Stomach (tissue), 9 donors: ENCODE data around the gene ZFR2. TPM values are rescaled to one million over a fixed set of nuclear protein-coding genes. Genes with fewer than 3 reads are reported as not detected.
A peak's percentile ranks its signal among the peaks of the same experiment; 100 is the strongest.

ENCODE experiments used
- DNase-seq, 2 donors: peaks; one replicate each; pipeline versions ENCODE4 v3.0.0 to v3.0.0-alpha.2; 2013 to 2019
- H3K27ac ChIP-seq, 5 donors: fragments of 200-600 bp in 4 of 5; sonication (generic) in 4 of 5; one replicate each; pipeline ENCODE4 v1.5.1; 2013 to 2019; ENCODE audit warnings: mild to moderate bottlenecking in 1 of 5, moderate library complexity in 1 of 5
- H3K27me3 ChIP-seq, 3 donors: fragments of 200-600 bp; sonication (generic); one replicate each; pipeline ENCODE4 v1.5.1; 2017 to 2019; ENCODE audit warnings: mixed run types in 1 of 3
- H3K36me3 ChIP-seq, 4 donors: fragments of 200-600 bp; sonication (generic); 1 replicate in 3 of 4; 2 replicates in 1 of 4; pipeline ENCODE4 v1.5.1; 2016 to 2019
- H3K4me1 ChIP-seq, 4 donors: fragments of 200-600 bp; sonication (generic); one replicate each; pipeline ENCODE4 v1.5.1; 2016 to 2019
- H3K4me3 ChIP-seq, 4 donors: fragments of 200-600 bp; sonication (generic) in 3 of 4; one replicate each; pipeline ENCODE4 v1.5.1; 2016 to 2019; ENCODE audit warnings: mild to moderate bottlenecking in 1 of 4
- H3K9me3 ChIP-seq, 4 donors: fragments of 200-600 bp; sonication (generic); one replicate each; pipeline ENCODE4 v1.5.1; 2016 to 2019
- EP300 ChIP-seq: sonication (generic); formaldehyde crosslinking; IDR thresholded peaks from one replicate; pipeline ENCODE4 v1.6.1; 2017; ENCODE audit warnings: antibody characterized with exemption
- POLR2A ChIP-seq, 4 donors: fragments of 450-650 bp; IDR thresholded peaks; one replicate each; pipeline ENCODE4 v1.6.1; 2016; ENCODE audit warnings: antibody characterized with exemption in 4 of 4, control low read depth in 2 of 4, mild to moderate bottlenecking in 1 of 4, moderate library complexity in 1 of 4
- POLR2AphosphoS5 ChIP-seq, 3 donors: sonication (generic); formaldehyde crosslinking; IDR thresholded peaks; one replicate each; pipeline ENCODE4 v1.6.1; 2016; ENCODE audit warnings: antibody characterized with exemption in 3 of 3
- WGBS, 5 donors: extraction: QIAGEN DNeasy Blood & Tissue Kit in 3 of 5; methylation state at CpG; one replicate each; pipeline versions ENCODE4 v1.1.5 to v1.1.7; 2013 to 2018; 5-methylcytosine and 5-hydroxymethylcytosine counted together
- intact Hi-C: fragments of 100-400 bp; cut with DNase I; formaldehyde crosslinking; loops from one replicate; pipeline ENCODE4 v1.15.1; 2023; ENCODE audit warnings: low total_unique reads
- polyA plus RNA-seq, 3 donors: library from polyadenylated mRNA; stranded (reverse); fragments of 200-250 nt; gene quantifications; one replicate each; pipeline ENCODE4 v1.2.3, GENCODE V29; 2013
- total RNA-seq, 5 donors: library from RNA; depleted of rRNA; stranded (reverse); fragments of >200 nt; gene quantifications; one replicate each; pipeline versions ENCODE4 v1.1.0 to v1.2.3, GENCODE V29; 2014 to 2016
- TF ChIP-seq, protein P1 (sequence below), 7 experiments: fragments of 450-650 bp in 4 of 7; fragments of 200-600 bp in 3 of 7; sonication (generic) in 3 of 7; IDR thresholded peaks; one replicate each; pipeline ENCODE4 v1.5.1; 2016 to 2019; ENCODE audit warnings: antibody characterized with exemption in 7 of 7, control low read depth in 2 of 7, mild to moderate bottlenecking in 1 of 7
- donor health status: healthy with polysubstance abuse.
- donor health status: Bipolar disorder and iron deficiency.
- donor health status: healthy.

ZFR2 gene
- total and polyA plus RNA-seq, 8 donors: 0.10 to 0.29 TPM; not detected in 6

DNA sequence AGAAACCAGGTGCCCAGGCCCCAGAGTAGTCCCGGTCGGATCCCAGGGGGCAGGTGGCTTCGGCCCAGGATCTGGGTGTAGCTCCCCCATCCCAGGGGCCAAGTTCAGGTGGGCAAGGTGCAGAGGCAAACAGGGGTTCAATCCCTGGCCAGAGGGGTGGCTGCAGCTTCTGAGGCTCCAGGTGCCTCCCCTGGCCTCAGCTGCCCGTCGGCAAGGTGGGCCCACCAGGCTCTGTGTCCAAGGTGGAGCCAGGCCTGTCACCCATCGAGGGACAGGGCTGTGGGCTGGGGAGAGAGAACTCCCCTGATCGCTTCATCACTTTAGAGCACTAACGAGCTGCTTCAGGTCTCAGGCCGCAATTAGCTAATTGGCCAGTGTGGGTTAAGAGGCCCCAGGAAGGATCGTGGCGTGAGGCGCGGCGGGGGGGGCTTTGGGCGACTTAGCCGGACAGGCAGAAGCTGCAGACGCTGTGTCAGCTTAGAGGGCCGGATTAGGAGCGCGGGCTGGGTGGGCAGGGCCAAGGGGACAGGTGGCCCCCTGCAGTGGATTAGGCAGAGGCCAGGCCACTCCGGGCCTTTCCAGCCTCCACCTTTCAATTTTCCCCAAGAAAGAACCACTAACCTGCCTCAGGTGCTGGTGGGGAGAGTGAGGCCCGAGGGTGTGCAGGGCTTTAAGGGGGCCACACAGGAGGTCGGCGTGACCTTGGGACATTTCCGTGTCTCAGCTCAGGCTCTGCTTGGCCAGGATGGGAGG, 94.0 kb downstream of the ZFR2 start:
- Histone ChIP-seq H3K4me3 (no peak overlapping the region), H3K27ac (no peak overlapping the region), H3K36me3 (peaks cover 0 to 6% (median 3%) of the 10 kb centered on the region in 4 donors), H3K9me3 (no peaks in the 10 kb centered on the region), H3K27me3 (peaks cover 0 to 19% (median 0%) of the 10 kb centered on the region in 3 donors), H3K4me1 (no peaks in the 10 kb centered on the region)
- TF ChIP-seq POLR2A (IDR thresholded peaks at IDR 0.05) (no peak), EP300 (no peak), POLR2AphosphoS5 (IDR thresholded peaks at IDR 0.05) (no peak)
- TF ChIP-seq, protein P1, sequence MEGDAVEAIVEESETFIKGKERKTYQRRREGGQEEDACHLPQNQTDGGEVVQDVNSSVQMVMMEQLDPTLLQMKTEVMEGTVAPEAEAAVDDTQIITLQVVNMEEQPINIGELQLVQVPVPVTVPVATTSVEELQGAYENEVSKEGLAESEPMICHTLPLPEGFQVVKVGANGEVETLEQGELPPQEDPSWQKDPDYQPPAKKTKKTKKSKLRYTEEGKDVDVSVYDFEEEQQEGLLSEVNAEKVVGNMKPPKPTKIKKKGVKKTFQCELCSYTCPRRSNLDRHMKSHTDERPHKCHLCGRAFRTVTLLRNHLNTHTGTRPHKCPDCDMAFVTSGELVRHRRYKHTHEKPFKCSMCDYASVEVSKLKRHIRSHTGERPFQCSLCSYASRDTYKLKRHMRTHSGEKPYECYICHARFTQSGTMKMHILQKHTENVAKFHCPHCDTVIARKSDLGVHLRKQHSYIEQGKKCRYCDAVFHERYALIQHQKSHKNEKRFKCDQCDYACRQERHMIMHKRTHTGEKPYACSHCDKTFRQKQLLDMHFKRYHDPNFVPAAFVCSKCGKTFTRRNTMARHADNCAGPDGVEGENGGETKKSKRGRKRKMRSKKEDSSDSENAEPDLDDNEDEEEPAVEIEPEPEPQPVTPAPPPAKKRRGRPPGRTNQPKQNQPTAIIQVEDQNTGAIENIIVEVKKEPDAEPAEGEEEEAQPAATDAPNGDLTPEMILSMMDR (IDR thresholded peaks at IDR 0.05): no peak
- intact Hi-C loops: no loop called here
- 60 to 75% (median 64%) methylated on average over 19 to 25 of the region's 25 CpGs for WGBS, 5 donors
- peak in 1 of 2 donors; percentile 6 for DNase-seq

DNA sequence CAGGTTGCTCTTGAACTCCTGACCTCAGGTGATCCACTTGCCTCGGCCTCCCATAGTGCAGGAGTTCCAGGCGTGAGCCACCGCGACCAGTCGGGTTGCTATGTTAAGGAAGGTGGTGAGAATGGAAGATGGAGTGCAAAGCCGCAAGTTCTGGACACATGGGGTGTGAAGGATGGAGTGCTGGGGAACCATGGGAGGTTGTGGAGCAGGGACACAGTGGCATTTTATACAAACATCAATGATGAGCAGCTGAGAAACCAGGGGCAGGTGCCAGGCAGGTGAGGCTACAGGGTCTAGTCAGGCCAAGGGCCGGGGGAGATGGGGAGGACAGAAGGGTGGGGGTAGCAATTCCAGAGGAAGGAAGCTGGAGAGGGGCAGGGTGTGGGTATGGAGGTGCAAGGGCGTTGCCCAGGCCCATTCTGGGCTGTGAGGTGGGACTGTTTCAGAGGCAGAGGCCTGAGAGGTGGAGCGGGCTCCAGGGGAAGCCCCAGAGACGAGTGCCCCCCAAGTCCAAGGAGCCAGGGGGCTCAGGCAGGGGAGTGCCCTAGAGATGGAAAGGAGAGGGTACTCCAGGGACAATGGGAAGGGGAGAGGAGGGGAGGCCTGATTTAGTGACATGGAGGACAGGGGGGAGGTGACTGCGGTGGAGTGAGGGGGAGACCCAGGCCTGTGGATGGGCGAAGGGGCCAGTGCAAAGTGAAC, 94.9 kb downstream of the ZFR2 start:
- intact Hi-C loops: no loop called here
- DNase-seq: no peak
- 76 to 82% (median 81%) methylated on average over 12 of the region's 12 CpGs for WGBS, 5 donors

DNA sequence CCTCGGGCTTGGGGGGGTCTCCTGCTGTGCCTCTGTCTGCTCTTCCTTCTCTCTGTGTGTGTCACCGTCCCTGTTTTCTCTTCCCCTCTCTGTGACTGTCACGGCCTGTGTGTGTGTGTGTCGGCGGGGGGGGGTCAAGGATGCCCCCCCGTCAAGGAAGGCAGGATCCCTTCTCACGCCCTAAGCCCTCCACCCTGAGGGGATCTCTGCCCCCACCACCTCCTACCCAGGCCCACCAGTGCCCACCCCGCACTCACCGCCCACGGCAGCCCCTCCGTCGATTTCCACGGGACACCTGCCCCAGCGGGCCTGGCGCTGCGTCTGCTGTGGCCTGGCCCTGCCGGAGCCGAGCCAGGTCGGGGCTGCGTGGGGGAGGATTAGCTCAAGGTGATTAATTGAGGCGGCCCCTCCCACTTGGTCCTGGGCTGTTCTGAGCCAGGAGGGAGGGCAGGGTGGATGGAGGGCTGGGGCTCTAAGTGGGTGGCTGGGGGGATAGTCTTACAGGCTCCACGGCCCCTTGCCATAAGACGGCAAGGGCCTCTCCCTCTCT, 96.9 kb downstream of the ZFR2 start, which contains the start of gene RAX2:
Gene RAX2 (minus strand): TSS at position 323 of the 550 bp plus-strand sequence. CDS start 486 bp downstream, outside the sequence.
- intact Hi-C loops: no loop called here
- DNase-seq: no peak
- no peak within 1 kb of the TSS for H3K27ac ChIP-seq
- peaks cover 15 to 34% (median 30%) of the 10 kb centered on the region in 4 donors for H3K36me3 ChIP-seq
- H3K4me3 ChIP-seq: no peak within 1 kb of the TSS
- H3K4me1 ChIP-seq: no peaks in the 10 kb centered on the region
- 37 to 58% (median 42%) methylated on average over 14 to 23 of the region's 23 CpGs for WGBS, 5 donors
- no peak for TF ChIP-seq POLR2AphosphoS5 (IDR thresholded peaks at IDR 0.05)
- no peak for TF ChIP-seq POLR2A (IDR thresholded peaks at IDR 0.05)
- TF ChIP-seq, protein P1 (IDR thresholded peaks at IDR 0.05): no peak
- TF ChIP-seq EP300: no peak
- H3K9me3 ChIP-seq: no peaks in the 10 kb centered on the region
- no peaks in the 10 kb centered on the region for H3K27me3 ChIP-seq

More for the DNA sequence above, 94.9 kb downstream of the ZFR2 start:
- H3K27me3 ChIP-seq: peaks cover 0 to 12% (median 0%) of the 10 kb centered on the region in 3 donors
- no peaks in the 10 kb centered on the region for H3K4me1 ChIP-seq
- TF ChIP-seq POLR2AphosphoS5 (IDR thresholded peaks at IDR 0.05): no peak
- no peak for TF ChIP-seq EP300
- no peak for TF ChIP-seq POLR2A (IDR thresholded peaks at IDR 0.05)
- TF ChIP-seq, protein P1 (IDR thresholded peaks at IDR 0.05): no peak
- H3K9me3 ChIP-seq: no peaks in the 10 kb centered on the region
- H3K4me3 ChIP-seq: no peak overlapping the region
- H3K27ac ChIP-seq: no peak overlapping the region
- peaks cover 0 to 14% (median 10%) of the 10 kb centered on the region in 4 donors for H3K36me3 ChIP-seq
